Memory B cell (primary cell): ENCODE measurements around the gene GRM8.

Experiments used
- ATAC-seq: fragments of 150-1000 bp; cut with Tn5 transposase; 2 replicates; pipeline ENCODE4 v1.10.0; 2021; ENCODE audit warnings: low read depth, mild to moderate bottlenecking, moderate library complexity
- DNase-seq, 2 donors: peaks; one replicate each; pipeline ENCODE4 v3.0.0; 2022; ENCODE audit warnings: low spot score in 2 of 2
- H3K27ac Mint-ChIP-seq: one replicate; pipeline ENCODE4 v1.8.0; 2022; ENCODE audit warnings: mild to moderate bottlenecking, moderate library complexity, mixed read lengths
- H3K27me3 Mint-ChIP-seq: one replicate; pipeline ENCODE4 v1.8.0; 2022; ENCODE audit warnings: mixed read lengths
- H3K36me3 Mint-ChIP-seq: one replicate; pipeline ENCODE4 v1.8.0; 2022; ENCODE audit warnings: mild to moderate bottlenecking, mixed read lengths
- H3K4me1 Mint-ChIP-seq: one replicate; pipeline ENCODE4 v1.8.0; 2022; ENCODE audit warnings: mixed read lengths
- H3K4me3 Mint-ChIP-seq: one replicate; pipeline ENCODE4 v1.8.0; 2022; ENCODE audit warnings: mild to moderate bottlenecking, moderate library complexity, mixed read lengths
- H3K9me3 Mint-ChIP-seq: one replicate; pipeline ENCODE4 v1.8.0; 2022; ENCODE audit warnings: mixed read lengths

The GRM8 gene

DNA sequence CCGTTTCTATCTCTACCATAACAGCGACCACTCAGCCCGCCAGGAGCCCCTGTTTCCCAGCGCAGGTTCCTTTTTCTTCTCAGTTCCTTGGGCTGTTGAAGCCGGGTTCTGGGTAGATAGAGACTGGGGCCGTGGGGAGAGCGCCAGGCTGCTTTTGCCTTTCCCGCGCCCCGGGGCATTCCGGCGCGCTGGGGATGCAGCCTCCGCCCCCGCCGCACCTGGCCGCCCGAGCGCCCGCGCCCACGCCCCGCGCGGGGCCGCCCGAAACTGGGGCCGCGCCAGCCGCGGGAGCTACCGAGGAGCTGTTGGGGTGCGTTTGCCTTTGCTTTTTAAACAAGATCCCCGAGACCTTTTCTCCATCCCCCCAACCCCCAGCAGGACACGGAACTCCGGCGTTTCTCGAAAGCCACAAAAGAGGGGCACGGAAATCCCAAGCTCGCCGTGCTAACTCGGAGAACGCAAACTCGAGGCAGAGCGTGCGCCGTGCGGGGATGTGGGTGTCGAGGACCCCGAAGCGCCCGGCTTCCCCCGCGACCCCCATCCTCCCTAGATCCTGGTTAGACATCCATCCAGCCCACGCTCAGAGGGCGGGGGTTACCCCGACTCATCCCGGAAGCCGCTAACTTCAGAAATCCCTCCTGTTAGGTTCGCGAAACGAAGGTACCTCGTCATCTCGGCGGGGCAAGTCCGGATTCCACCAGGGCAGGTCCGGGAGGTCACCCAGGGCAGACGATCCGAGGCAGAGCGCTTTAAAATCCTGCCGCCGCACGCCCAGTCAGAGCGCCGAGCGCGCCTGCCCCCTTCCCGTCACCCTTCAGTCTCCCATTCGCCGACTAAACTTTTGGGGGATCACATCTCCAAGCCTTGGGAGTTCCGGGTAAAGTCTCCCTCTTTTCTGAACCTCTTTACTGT lies 1.0 kb downstream of the GRM8 start:
- Mint-ChIP-seq H3K4me1 (peaks cover 10% of the 10 kb centered on the region), H3K9me3 (no peaks in the 10 kb centered on the region), H3K27me3 (peaks cover 22% of the 10 kb centered on the region), H3K36me3 (no peaks in the 10 kb centered on the region), H3K27ac (no peak overlapping the region), H3K4me3 (peak overlapping the region; percentile 88)
- DNase-seq, result peak in 1 of 2 donors; percentile 22
- peak; percentile 28 for ATAC-seq

DNA sequence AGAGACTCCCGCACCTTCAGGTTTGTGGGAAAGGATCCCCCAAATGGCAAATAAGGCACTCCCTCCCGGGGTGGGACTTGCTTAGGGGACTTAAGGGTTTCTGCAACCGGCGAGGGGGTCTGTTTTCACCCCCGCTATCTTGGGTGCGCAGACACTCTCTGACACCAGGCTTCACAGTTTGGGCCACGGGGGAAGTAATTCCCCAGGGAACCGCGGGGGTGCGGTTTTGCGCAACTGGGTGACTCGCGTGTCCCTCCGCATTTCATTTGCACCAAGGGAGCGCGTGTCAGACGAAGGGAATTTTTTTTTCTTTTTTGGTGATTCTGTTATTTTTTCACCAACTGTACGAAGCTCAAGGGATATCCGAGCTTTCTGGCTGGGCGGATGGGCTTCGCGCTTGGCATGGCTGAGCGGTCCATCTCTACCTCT lies 1.7 kb downstream of the GRM8 start:
- Mint-ChIP-seq H3K9me3 (no peaks in the 10 kb centered on the region), H3K4me1 (peaks cover 10% of the 10 kb centered on the region), H3K4me3 (peak overlapping the region; percentile 77), H3K27me3 (peaks cover 19% of the 10 kb centered on the region), H3K36me3 (no peaks in the 10 kb centered on the region), H3K27ac (no peak overlapping the region)
- no peak for ATAC-seq
- peak in 1 of 2 donors; percentile 29 for DNase-seq

DNA sequence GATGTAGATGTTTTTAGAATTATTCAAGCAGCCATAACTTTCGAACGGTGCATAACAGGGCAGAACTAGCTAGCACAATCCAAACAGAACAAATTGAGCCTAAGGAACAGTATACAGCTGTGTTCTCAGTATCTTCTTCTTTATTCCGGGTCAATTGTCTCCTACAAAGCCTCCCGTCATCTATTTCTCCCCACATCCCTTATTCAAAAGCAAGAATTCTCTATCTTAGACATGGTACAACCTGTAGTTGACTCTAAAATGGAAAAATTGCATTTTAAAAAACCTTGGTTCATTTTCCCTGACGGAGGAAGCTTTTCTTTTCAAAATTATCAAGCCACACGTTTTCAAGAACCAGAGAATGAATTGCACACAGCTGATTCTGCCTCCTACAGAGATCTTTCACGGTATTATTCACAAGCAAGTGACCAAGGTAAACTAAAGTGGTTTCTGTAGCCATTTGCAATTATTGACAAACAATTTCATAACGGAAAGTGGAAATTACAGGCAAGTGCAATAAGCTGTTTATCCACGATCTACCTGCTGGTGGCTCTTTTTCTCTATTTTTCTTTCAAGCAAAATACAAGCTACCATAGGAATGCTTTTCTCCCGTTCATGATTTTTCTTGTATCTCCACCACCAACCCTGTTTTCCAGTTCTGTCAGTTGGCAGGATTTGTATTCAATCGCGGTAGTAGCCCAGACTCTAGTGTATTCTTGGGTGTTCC lies 2.3 kb downstream of the GRM8 start:
- DNase-seq (no peak), ATAC-seq (no peak)
- peaks cover 14% of the 10 kb centered on the region for H3K27me3 Mint-ChIP-seq
- H3K4me1 Mint-ChIP-seq, result peaks cover 10% of the 10 kb centered on the region
- H3K9me3 Mint-ChIP-seq, result no peaks in the 10 kb centered on the region
- H3K4me3 Mint-ChIP-seq, result peak overlapping the region; percentile 77
- H3K27ac Mint-ChIP-seq, result no peak overlapping the region
- H3K36me3 Mint-ChIP-seq, result no peaks in the 10 kb centered on the region

DNA sequence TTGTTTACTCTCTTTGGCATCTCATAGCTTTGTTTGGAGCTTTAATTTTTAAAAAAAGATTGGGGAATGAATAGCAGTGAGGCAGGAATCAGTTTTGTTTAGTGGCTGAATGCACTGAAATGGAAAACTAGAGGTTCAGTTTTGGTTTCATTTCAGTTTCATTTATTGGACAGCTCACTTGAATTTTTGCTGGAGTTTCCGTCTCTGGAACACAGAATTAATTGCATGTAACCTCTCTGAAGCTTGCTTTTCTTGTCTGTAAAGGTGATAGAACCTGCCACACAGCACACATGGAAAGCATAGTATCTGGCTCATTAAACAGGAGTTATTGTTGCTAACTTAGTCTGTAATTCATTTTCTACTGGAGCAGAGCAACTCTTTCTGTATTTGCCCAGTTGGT lies 7.1 kb downstream of the GRM8 start:
- no peak for DNase-seq
- no peak overlapping the region for H3K27ac Mint-ChIP-seq
- ATAC-seq, result no peak
- H3K27me3 Mint-ChIP-seq, result peaks cover 10% of the 10 kb centered on the region
- no peak overlapping the region for H3K4me3 Mint-ChIP-seq
- no peaks in the 10 kb centered on the region for H3K9me3 Mint-ChIP-seq
- H3K36me3 Mint-ChIP-seq, result no peaks in the 10 kb centered on the region
- peaks cover 4% of the 10 kb centered on the region for H3K4me1 Mint-ChIP-seq

DNA sequence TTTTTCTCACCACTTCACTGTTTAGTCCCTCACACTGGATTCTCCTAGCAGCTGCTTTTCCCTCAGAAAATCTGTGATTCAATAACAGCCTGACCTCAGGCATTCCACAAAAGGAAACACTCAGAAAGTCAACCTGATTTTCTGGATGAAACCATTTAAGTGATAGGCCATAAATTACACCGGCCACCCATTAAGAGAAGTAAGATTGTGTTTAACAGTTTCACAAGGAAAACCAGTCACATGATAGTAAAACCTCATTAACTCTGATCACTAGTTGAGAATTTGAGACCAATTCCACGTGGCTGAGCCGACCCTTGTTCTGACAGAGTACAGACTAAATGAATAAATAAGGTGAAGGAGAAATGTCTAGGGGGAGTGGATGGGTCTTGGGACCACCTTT lies 7.7 kb downstream of the GRM8 start:
- DNase-seq, result no peak
- Mint-ChIP-seq H3K4me1 (peaks cover 4% of the 10 kb centered on the region), H3K4me3 (no peak overlapping the region), H3K9me3 (no peaks in the 10 kb centered on the region), H3K27ac (no peak overlapping the region), H3K36me3 (no peaks in the 10 kb centered on the region), H3K27me3 (peaks cover 7% of the 10 kb centered on the region)
- ATAC-seq, result no peak

DNA sequence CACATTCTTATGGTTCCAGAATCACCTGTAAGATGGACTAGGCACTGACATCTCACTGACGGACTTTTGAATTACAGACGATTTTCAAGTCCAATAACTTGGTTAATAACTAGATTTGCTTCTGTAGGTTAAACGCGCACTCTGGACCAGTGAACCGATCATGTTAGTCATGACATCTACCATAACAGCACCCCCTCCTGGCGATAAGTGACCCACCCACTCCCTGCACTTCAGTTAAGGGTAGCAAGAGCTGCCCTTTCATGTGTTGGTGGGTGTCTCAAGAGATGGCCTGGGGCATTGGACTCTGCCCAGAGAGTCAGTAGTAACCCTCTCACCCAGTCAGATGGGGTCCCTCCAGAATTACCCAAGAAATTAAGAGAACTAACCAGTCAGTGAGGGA lies 12.9 kb downstream of the GRM8 start:
- DNase-seq (no peak), ATAC-seq (no peak)
- H3K4me3 Mint-ChIP-seq, result no peak overlapping the region
- H3K36me3 Mint-ChIP-seq, result no peaks in the 10 kb centered on the region
- H3K4me1 Mint-ChIP-seq, result peaks cover under 1% of the 10 kb centered on the region
- no peak overlapping the region for H3K27ac Mint-ChIP-seq
- H3K27me3 Mint-ChIP-seq, result peaks cover 11% of the 10 kb centered on the region
- H3K9me3 Mint-ChIP-seq, result no peaks in the 10 kb centered on the region

DNA sequence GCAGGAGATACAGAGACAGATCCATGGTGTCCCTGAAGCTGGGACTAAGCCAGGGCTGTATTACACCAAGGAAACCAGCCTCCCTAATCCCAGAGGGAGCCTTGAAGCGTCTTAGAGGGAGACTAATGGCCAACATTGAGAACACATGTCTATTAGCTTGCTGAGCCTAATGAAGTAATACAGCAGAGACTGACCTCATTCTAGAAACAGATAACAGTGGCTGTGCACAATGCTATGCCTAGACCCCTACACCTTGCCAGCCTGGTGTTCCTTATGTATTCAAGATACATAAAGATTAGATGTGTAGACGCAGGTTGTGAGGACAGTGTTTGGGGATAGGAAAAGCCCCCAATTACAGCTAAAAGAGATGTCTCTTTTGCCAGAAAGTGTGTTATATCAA lies 19.1 kb downstream of the GRM8 start:
- Mint-ChIP-seq H3K27me3 (peaks cover 11% of the 10 kb centered on the region), H3K36me3 (no peaks in the 10 kb centered on the region), H3K9me3 (no peaks in the 10 kb centered on the region), H3K4me1 (no peaks in the 10 kb centered on the region), H3K27ac (no peak overlapping the region), H3K4me3 (no peak overlapping the region)
- DNase-seq, result no peak
- no peak for ATAC-seq

DNA sequence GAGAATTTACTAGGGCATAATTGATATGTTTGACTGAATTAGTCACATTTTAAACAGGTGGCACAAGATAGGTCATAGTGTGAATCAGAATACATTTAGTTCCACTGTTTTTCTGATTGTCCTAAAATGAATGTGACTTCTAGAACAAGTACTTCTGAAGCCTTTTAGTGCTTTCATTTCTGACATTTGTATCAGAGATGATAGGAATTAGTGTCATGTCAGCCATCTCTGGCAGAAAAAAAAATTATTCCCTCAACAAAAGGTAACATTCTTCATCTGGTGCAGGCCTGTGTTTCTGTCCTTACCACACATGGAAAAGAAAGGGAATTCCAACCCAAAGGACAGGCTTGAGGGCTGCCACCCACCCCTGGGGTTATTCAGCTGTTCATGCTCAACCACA lies 21.3 kb downstream of the GRM8 start:
- no peaks in the 10 kb centered on the region for H3K36me3 Mint-ChIP-seq
- no peak overlapping the region for H3K27ac Mint-ChIP-seq
- H3K27me3 Mint-ChIP-seq, result peaks cover 11% of the 10 kb centered on the region
- no peak overlapping the region for H3K4me3 Mint-ChIP-seq
- H3K4me1 Mint-ChIP-seq, result no peaks in the 10 kb centered on the region
- no peaks in the 10 kb centered on the region for H3K9me3 Mint-ChIP-seq
- no peak for ATAC-seq
- DNase-seq, result no peak

DNA sequence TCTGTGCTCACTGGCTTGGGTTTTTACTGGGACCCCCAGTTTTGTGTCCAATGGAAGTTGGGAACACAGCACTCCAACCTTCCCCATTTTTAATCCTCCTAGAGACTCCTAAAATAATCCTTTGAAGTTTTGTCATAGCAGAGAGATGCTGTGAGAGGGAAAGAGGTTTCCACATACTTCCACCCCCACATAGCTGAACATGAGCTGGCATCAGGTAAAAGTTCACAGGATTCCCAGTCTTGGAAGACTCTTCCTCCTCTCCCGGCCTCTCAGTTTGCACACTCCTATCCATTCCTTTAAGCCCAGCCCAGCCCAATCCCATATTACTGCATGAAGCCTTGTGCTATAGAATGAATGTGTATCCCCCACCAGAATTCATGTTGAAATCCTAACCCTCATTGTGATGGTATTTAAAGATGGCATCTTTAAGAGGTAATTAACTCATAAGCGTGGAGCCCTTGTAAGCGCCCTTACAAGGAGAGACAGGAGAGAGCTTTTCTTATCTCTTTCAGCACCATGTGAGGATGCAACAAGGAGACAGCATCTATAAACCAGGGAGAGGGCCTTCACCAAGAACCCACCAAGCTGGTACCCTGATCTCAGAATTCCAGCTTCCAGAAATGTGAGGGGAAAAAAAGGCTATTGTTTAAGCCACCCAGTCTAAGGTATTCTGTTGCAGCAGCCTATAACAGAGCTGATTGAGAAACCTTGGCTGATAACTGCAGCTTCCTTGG lies 22.4 kb downstream of the GRM8 start:
- Mint-ChIP-seq H3K4me3 (no peak overlapping the region), H3K27me3 (peaks cover 9% of the 10 kb centered on the region), H3K4me1 (no peaks in the 10 kb centered on the region), H3K27ac (no peak overlapping the region), H3K9me3 (no peaks in the 10 kb centered on the region), H3K36me3 (no peaks in the 10 kb centered on the region)
- no peak for ATAC-seq
- DNase-seq, result no peak

DNA sequence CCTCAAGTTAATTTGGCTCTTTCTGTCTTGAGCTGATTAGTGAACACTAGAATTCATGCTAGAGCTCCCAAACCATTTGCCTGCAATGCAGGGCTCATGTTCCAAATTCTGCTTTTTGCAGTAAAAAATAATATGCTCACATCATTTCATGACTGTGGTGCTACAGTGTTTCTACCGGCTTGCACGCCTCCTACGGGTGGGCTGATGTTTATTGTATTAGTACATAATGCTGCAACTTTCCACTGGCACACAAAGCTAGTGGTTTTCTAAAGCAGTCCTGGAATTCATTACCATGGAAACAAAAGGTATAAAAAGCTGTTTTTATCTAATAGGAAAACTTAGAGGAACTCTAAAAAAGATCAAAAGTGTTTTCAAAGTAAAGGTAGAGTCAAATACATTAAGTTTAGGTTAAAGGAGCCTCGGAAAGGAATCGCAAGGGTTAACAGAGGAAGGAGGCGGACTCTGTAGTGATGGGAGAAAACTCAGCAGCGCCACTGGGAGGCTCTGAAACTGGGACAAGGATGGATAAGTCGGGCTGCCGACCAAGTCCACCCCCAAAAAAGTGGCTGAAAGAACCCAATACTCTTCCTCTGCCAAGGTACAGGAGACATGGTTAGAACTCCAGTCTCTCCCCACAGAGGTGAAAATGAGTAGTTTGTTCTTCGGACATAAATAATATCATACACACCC lies 25.9 kb downstream of the GRM8 start:
- Mint-ChIP-seq H3K27ac (no peak overlapping the region), H3K36me3 (no peaks in the 10 kb centered on the region), H3K27me3 (peaks cover 16% of the 10 kb centered on the region), H3K4me3 (no peak overlapping the region), H3K4me1 (no peaks in the 10 kb centered on the region), H3K9me3 (no peaks in the 10 kb centered on the region)
- DNase-seq (no peak), ATAC-seq (no peak)

DNA sequence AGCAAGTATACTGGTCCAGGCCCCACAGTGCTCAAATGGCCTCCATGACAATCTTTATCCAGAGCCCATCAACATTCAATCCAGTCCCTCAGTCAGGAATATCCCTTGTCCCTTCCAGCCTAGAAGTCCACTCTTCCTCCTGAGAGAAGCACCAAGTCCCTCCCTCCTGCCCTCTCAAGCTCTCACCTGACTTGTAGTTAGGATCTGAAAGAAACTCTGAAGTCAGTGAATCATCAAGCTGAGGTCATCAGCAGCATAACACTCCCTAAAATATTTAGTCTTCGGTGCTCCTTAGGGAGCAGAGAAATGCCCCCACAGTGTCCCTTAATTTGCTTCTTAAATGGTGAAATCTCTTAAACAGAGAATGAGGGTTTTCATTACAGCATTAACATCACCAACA lies 31.0 kb downstream of the GRM8 start:
- DNase-seq (no peak), ATAC-seq (no peak)
- Mint-ChIP-seq H3K36me3 (no peaks in the 10 kb centered on the region), H3K4me1 (no peaks in the 10 kb centered on the region), H3K9me3 (no peaks in the 10 kb centered on the region), H3K27ac (no peak overlapping the region), H3K27me3 (peaks cover 22% of the 10 kb centered on the region), H3K4me3 (no peak overlapping the region)

DNA sequence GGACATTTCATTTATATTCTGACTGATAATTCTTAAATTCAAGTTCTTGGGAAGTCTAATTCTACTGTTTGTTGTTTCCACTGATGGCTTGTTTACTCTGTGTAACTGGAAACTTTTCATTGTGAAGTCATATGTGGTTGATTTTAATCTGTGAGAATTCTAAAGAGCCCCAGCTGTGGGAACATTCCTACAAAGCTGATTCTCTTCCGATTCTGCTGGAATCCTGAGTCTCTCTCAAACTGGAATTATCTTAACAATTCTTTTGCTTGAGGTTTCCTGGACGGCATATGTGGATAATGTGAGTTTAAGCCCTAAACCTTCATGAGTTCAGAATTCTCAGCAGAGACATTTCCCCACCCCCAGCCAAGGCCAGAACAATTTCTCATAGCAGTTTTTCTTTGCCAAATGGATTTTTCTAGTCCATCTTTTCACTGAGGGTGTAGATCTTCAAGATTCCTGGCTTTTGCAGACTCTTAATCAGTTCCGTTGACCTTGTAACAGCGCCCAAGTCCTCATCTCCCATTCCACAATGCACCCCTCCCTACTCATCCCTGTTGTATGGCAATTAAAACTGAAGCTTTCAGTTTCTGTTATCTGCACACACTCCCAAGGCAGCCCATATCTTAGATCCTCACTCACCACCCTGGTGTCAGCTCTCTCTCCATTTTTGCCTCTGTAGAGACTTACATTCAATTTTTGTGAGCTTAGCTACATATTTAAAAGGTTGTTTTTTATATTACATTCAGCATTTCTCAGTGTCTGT lies 37.6 kb downstream of the GRM8 start:
- Mint-ChIP-seq H3K9me3 (no peaks in the 10 kb centered on the region), H3K4me3 (no peak overlapping the region), H3K36me3 (no peaks in the 10 kb centered on the region), H3K4me1 (no peaks in the 10 kb centered on the region), H3K27ac (no peak overlapping the region), H3K27me3 (peaks cover 4% of the 10 kb centered on the region)
- DNase-seq, result no peak
- ATAC-seq, result no peak

DNA sequence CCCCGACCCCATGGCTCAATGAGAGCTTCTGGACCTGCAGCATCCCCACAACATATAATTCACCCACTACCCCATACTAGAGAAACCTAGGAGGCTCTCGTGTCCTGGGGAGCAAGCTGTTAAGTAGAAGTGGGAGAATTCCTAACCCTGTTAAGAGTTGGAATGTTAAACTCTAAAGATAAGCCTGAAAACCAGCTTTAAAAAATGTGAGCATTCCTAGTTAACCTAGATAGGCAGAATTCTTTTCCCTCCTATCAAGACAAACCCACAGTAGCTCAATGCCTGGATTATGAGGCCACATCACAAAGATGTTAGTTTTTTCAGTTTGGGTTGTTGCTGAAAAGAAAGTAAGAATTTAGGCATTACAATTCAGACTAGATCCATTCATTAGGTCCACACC lies 42.9 kb downstream of the GRM8 start:
- H3K27me3 Mint-ChIP-seq, result peaks cover 13% of the 10 kb centered on the region
- no peak overlapping the region for H3K4me3 Mint-ChIP-seq
- no peak overlapping the region for H3K27ac Mint-ChIP-seq
- DNase-seq (no peak), ATAC-seq (no peak)
- H3K4me1 Mint-ChIP-seq, result peaks cover 2% of the 10 kb centered on the region
- H3K9me3 Mint-ChIP-seq, result no peaks in the 10 kb centered on the region
- no peaks in the 10 kb centered on the region for H3K36me3 Mint-ChIP-seq
